ENCODE measurements around the gene TAOK1.

GRCh38 chr17:29565643-29566472 is 175.7 kb downstream of the TAOK1 start:
- TF ChIP-seq MAZ (CRISPR knock-in tag; conservative IDR thresholded peaks at IDR 0.05 in 1 of 2, IDR thresholded peaks at IDR 0.05 in 1 of 2): no peak
- TF ChIP-seq POLR2AphosphoS5 (IDR thresholded peaks at IDR 0.05; ENCODE audit: control insufficient read depth, insufficient read depth, low read depth, low read length): no peak
- TF ChIP-seq CBFA2T2 (conservative IDR thresholded peaks at IDR 0.05): no peak
- no peak for TF ChIP-seq EZH2 (IDR thresholded peaks at IDR 0.05; ENCODE audit: borderline replicate concordance, low read depth, low read length)
- TF ChIP-seq SRSF1 (IDR thresholded peaks at IDR 0.05; ENCODE audit: low read depth, low read length): no peak
- TF ChIP-seq, protein P1, sequence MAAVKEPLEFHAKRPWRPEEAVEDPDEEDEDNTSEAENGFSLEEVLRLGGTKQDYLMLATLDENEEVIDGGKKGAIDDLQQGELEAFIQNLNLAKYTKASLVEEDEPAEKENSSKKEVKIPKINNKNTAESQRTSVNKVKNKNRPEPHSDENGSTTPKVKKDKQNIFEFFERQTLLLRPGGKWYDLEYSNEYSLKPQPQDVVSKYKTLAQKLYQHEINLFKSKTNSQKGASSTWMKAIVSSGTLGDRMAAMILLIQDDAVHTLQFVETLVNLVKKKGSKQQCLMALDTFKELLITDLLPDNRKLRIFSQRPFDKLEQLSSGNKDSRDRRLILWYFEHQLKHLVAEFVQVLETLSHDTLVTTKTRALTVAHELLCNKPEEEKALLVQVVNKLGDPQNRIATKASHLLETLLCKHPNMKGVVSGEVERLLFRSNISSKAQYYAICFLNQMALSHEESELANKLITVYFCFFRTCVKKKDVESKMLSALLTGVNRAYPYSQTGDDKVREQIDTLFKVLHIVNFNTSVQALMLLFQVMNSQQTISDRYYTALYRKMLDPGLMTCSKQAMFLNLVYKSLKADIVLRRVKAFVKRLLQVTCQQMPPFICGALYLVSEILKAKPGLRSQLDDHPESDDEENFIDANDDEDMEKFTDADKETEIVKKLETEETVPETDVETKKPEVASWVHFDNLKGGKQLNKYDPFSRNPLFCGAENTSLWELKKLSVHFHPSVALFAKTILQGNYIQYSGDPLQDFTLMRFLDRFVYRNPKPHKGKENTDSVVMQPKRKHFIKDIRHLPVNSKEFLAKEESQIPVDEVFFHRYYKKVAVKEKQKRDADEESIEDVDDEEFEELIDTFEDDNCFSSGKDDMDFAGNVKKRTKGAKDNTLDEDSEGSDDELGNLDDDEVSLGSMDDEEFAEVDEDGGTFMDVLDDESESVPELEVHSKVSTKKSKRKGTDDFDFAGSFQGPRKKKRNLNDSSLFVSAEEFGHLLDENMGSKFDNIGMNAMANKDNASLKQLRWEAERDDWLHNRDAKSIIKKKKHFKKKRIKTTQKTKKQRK (IDR thresholded peaks at IDR 0.05; ENCODE audit: borderline replicate concordance, low read depth, low read length): no peak
- no peak for TF ChIP-seq KAT8 (IDR thresholded peaks at IDR 0.05; ENCODE audit: low read depth)
- no peak for TF ChIP-seq KLF1 (tag; IDR thresholded peaks at IDR 0.05)
- TF ChIP-seq POLR2A (conservative IDR thresholded peaks at IDR 0.05): no peak
- no peak for TF ChIP-seq STAG1 (CRISPR knock-in tag; IDR thresholded peaks at IDR 0.05; ENCODE audit: borderline replicate concordance)
- no peak for TF ChIP-seq CEBPG (CRISPR knock-in tag; IDR thresholded peaks at IDR 0.05)
- no peak for TF ChIP-seq CEBPG (tag; conservative IDR thresholded peaks at IDR 0.05 in 1 of 2, IDR thresholded peaks at IDR 0.05 in 1 of 2)

All from K562 (cell line).